WTC11 (cell line): ENCODE data around the gene DMRTB1.

ENCODE experiments used
- ATF6 ChIP-seq: sonication (generic); formaldehyde crosslinking; IDR thresholded peaks from 2 replicates; pipeline ENCODE4 v1.8.1; 2023; ENCODE audit warnings: mild to moderate bottlenecking, missing genetic modification reagents
- CDX4 ChIP-seq: fragments of 250-450 bp; sonication (Bioruptor Pico); IDR thresholded peaks from 2 replicates; pipeline ENCODE4 v1.9.0; 2021; ENCODE audit warnings: moderate library complexity, mild to moderate bottlenecking, inconsistent platforms, borderline replicate concordance
- CTCF ChIP-seq: fragments of 200-600 bp; IDR thresholded peaks from 2 replicates; pipeline ENCODE4 v1.8.0; 2022; ENCODE audit warnings: antibody characterized with exemption
- IRF2 ChIP-seq: sonication (generic); formaldehyde crosslinking; IDR thresholded peaks from 2 replicates; pipeline ENCODE4 v1.8.0; 2022; ENCODE audit warnings: low read depth, missing genetic modification reagents, borderline replicate concordance
- ZNF232 ChIP-seq: sonication (generic); formaldehyde crosslinking; IDR thresholded peaks from 2 replicates; pipeline ENCODE4 v1.8.0; 2022; ENCODE audit warnings: mild to moderate bottlenecking, missing genetic modification reagents

GRCh38 chr1:53431244-53431643 lies 28.0 kb upstream of the DMRTB1 start:
- no peak for TF ChIP-seq IRF2
- TF ChIP-seq CDX4 (CRISPR knock-in tag), result no peak
- TF ChIP-seq CTCF, result no peak
- no peak for TF ChIP-seq ATF6
- TF ChIP-seq ZNF232 (CRISPR knock-in tag), result no peak
